Tongue (tissue), 2 donors: ENCODE measurements around the gene BLOC1S6. TPM values are rescaled to one million over a fixed set of nuclear protein-coding genes. Genes with fewer than 3 reads are reported as not detected.
A peak's percentile ranks its signal among the peaks of the same experiment; 100 is the strongest.

Experiments used
- DNase-seq: peaks from one replicate; pipeline ENCODE4 v3.0.0-alpha.2; 2015
- total RNA-seq: library from RNA; depleted of rRNA; stranded (reverse); fragments of >200 nt; gene quantifications from one replicate; pipeline ENCODE4 v1.2.3, GENCODE V29; 2014

The BLOC1S6 gene
- total RNA-seq, 1 donor from 2014 or later, result 73.8 TPM

- peak; percentile 24 for DNase-seq
These were observed 1.2 kb downstream of the BLOC1S6 start for GRCh38 chr15:45588219-45588875.

DNA sequence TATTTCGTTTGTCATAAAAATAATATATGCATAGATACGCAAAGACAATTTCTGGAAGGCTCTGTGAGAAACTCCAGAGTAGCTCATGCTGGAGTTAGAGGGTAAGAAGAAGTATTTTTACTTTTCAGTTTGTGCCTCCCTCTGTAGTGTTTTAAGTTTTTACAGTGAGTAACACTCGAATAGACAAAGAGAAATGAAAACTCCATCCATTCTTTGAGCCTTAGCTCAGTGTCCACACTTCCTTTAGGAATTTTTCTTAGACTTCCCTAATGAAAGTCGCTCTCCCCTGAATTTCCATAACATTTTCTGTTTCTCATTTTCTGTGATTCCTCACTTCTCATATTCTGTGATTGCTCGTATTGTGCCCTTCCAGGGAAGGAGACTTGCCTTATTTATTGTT lies 2.1 kb downstream of the BLOC1S6 start:
- no peak for DNase-seq

DNA sequence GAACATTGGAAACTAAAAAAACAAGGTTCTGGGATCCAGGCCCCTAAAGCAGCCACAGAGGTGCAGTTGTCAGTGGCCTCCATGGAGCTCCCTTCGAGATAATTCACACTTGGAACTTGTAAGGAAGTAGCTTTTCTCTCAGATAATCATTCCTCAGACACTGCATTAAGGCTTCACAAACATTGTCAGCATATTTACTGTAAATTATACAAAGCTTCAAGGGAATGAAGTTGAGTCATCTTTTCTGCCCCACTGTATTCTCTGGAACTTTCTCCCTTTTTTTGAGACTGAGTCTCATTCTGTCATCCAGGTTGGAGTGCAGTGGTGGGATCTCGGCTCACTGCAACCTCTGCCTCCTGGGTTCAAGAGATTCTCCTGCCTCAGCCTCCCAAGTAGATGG lies 7.1 kb downstream of the BLOC1S6 start:
- no peak for DNase-seq

DNA sequence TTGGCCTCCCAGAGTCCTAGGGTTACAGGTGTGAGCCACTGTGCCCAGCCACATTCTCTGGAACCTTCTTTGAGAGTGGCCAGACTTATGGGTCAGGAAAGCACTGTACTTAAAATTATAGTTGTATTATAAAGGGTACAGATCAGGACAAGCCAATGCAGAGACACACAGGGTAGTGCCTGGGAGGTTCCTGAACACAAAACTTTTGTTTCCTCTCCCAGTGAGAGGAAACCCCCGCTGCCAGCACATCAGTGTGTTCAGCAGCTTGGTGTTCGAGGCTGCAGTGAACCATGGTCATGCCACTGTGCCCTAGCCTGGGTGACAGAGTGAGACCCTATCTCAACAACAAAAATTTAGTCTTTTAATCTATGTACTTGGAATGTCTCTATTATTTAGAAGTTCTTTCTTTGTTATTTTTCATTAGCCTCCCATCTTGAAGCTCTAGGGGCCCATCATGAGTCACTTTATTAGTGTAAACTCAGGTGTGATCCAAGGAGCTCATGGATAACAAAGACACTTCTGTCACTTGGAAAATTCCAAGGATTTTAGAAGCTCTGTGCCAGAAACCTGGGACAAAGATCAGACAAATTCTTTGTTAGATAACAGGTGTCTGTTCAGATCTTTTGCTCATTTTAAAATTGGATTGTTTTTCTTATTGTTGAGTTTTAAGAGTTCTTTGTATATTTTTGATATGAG lies 7.8 kb downstream of the BLOC1S6 start:
- DNase-seq, result no peak

GRCh38 chr15:45603881-45604280 lies 16.7 kb downstream of the BLOC1S6 start:
- DNase-seq, result no peak

DNA sequence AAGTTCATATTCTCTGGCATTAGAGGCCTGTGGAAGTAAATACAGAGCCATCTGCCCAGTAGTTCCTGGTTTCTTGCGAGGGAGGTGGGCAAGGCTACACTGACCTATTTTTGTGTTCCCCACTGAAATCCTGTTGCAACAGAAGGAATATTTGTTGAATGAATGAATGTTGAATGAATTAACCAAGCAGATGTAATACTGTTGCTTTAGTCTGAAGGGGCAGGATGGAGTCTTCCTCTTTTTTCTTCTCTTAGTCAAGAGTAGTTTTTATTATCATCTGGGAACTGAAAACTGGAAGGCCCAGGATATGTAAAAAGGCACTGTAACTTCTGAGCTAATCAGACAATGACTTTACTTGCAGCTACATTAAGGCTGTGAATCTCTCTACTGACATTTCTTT lies 17.1 kb downstream of the BLOC1S6 start:
- DNase-seq, result no peak

- no peak for DNase-seq
These were observed 19.2 kb downstream of the BLOC1S6 start for GRCh38 chr15:45606413-45606812.

DNA sequence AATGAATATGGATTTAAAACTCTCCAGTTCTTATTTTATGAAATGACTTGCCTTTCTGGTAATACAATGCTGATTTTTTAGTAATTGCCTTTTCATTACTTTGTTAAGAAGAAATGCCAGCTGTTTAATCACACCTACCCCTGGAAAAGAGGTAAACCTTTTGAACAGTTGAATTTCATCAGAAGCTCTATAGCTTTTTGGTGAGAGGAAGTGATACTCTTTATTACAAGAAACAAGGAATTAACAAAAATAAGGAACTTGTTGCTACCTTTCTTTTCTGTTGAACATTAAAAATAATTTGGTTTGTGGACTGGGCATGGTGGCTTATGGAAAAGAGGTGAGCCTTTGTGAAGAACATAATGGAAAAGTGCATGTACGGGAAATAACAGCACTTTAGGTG lies 19.7 kb downstream of the BLOC1S6 start:
- no peak for DNase-seq

GRCh38 chr15:45611305-45611704 lies 24.1 kb downstream of the BLOC1S6 start:
- no peak for DNase-seq

DNA sequence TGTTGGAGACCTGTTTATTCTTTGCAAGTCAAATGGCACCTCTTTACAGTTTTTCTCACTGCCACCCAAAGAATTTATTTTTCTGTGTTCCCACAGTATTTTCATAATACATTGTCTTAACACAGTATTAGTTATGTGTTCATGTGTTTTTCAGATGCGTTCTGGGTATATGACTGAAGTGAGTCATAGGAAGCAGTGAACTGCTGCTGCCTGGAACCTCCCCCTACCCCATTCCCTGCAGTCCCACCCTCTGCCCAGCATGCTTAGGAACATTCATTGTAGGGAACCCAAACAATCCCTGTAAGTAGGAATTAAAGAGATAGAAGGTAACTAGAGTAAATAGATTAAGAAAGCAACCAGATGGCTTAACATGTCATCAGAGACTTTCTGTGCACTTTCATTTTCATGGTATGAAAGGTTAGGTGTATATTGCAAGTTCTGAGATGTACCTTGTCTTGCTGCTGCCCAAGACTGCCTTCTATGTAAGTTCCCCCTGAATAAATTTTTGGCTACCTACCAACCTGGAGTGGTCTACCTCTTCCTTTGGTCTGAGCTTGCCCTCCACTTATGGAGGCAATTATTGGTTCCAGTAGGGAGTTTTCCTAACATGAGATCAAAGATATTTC lies 25.7 kb downstream of the BLOC1S6 start:
- DNase-seq, result no peak

DNA sequence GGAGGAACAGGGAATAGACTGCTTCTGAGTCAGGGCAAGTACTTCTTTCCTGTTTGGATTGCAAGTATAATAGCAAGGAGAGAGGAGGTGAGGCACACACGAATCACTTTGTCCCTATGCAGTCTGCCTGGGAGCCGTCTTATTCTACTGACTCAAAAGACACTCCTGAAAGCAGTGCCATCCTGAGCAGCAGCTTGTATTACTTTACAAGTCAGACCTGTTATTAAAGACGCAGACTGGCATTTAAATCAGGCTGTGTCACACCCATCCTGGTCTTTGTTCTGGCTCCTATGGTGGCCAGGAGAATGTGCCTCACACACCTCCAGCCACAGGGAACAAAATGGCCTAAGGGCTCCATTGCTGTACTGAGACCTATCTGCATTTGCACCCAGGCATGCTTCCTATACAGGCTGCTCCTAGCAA lies 29.7 kb downstream of the BLOC1S6 start:
- DNase-seq, result no peak

DNA sequence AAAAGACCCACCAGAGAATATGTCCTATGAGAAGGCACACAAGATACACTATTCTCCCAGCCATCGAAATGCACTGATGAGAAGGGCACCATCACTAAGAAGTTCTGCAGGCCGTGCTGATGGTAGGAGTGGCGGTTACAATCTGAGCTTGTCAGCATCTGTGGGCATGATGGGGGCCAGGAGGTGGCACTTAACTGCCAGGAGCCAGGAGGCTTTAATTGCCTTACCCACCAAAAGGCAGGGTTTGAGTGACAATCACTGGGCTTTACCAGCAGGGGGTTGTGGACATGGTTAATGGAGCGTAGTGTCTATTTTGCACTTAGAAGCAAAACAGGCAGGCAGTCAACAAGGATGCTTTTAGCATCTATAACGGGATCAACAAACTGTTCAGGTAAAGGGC lies 31.6 kb downstream of the BLOC1S6 start:
- DNase-seq, result no peak

- no peak for DNase-seq
These were observed 41.0 kb downstream of the BLOC1S6 start for GRCh38 chr15:45628136-45628535.

DNA sequence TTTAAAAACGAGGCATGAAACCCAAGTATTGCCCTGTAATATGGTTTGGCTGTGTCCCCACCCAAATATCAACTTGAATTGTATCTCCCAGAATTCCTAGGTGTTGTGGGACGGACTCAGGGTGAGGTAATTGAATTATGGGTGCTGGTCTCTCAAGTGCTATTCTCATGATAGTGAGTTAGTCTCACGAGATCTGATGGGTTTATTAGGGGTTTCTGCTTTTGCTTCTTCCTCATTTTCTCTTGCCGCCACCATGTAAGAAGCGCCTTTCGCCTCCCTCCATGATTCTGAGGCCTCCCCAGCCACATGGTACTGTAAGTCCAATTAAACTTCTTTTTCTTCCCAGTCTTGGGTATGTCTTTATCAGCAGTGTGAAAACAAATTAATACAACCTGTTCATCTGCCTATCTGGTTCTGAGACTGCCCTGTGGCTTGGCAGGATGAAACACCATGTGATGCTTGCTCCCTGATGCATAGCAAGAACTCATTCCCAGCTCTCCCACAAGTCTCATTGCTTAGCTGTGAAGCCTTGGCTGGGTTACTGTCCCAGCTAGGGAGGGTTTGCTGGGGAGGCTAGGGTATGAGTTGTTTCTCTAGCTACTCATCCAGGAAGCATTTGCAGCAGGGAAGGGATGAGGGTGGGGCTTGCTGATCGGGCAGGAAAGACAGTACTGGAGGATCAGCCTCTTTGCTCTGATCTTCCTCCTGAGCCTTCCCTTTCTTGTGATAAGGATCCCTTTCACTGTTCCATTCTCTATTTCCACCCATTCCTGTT lies 43.9 kb downstream of the BLOC1S6 start:
- DNase-seq, result no peak

- DNase-seq, result no peak
These were observed 44.6 kb downstream of the BLOC1S6 start for GRCh38 chr15:45631776-45632175.

GRCh38 chr15:45634432-45635190 lies 47.4 kb downstream of the BLOC1S6 start, which contains the start of gene SQOR:
SQOR (plus strand) TSS chr15:45635029; CDS start chr15:45658924, 23,895 bp downstream.
- DNase-seq, result peak; percentile 61

DNA sequence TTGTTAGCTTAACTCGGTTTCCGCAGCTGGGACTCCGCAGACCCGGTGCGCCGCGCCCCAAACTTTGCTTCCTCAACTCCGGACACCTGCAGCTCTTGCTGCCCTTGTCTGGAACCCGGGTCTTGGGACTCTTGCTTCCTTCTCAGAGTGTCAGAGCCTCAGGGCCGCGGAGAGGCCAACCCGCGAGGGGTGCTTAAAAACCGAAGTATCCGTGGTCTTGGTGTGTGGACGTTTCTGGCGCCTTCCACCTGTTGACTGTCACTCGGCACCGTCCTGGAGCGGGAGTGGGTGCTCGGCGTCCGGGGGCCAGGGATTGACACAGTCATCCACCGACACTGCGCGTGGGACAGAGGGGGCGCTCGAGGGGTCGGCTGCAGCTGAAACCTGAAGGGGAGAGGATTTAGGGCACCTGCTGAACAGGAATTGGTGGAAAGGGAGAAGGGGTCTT lies 48.0 kb downstream of the BLOC1S6 start:
- peak; percentile 59 for DNase-seq

GRCh38 chr15:45635763-45636292 lies 48.6 kb downstream of the BLOC1S6 start:
- no peak for DNase-seq

DNA sequence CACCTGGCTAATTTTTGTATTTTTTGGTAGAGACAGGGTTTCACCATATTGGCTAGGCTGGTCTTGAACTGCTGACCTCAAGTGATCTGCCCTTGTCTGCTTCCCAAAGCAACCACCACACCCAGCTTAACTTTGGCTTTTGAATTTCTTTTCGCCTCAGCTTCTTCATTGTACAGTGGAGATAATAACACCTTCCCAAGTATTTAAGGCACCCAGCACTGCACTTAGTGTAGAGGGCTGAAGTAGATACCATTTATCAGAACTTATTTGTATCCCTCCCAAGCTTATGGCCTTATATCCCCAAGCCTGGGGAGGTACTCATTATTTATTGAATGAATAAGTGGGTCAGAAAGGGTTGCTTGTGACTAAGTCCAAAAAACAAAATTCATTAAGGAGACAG lies 50.0 kb downstream of the BLOC1S6 start:
- DNase-seq, result no peak

- DNase-seq, result peak; percentile 80
These were observed 50.4 kb downstream of the BLOC1S6 start for GRCh38 chr15:45637552-45638033.

GRCh38 chr15:45640616-45641015 lies 53.4 kb downstream of the BLOC1S6 start:
- no peak for DNase-seq
